HG03378 (cell line): ENCODE results near the gene RFC2.
A peak's percentile ranks its signal among the peaks of the same experiment; 100 is the strongest.
"Not testable (repeated sequence)": the region's sequence is repeated elsewhere in the genome, so short reads cannot be mapped to it uniquely, and the experiment has no call there.

ENCODE experiments used
- ATAC-seq: cut with Tn5 transposase; IDR thresholded peaks from one replicate; pipeline ENCODE4 v1.9.1; 2021; ENCODE audit warnings: mild to moderate bottlenecking, moderate library complexity; ENCODE audit not compliant: unreplicated experiment

Gene RFC2

DNA sequence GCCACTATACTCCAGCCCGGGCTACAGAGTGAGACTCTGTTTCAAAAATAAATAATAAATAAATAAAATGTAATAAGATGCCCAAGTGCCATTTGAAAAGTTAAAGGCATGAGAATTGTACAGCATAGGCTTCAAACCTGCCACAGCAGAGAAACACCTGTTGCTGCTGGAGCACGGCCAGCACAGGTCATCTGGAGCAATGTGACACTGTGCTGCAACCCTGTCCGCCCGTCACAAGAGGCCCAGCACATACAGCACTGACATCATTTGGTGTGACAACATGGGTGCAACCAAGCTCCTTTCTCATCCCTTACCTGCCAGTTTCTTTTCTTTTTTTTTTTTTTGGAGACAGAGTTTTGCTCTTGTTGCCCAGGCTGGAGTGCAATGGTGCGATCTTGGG, 1.3 kb downstream of the RFC2 start:
- ATAC-seq = no peak

DNA sequence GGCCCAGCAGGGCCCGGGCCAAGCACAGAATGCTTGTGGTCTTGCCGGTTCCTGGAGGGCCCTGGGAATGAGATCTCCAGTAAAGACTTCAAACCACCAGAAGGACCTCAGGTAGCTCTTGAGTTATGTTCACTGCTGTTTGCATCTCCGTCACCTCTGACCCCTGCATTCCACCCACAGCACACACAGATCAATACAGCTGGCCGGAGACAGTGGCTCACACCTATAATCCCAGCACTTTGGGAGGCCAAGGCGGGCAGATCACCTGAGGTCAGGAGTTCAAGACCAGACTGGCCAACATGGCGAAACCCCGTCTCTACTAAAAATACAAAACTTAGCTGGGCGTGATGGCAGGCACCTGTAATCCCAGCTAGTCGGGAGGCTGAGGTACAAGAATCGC, 5.1 kb downstream of the RFC2 start:
- not testable (repeated sequence) for ATAC-seq

DNA sequence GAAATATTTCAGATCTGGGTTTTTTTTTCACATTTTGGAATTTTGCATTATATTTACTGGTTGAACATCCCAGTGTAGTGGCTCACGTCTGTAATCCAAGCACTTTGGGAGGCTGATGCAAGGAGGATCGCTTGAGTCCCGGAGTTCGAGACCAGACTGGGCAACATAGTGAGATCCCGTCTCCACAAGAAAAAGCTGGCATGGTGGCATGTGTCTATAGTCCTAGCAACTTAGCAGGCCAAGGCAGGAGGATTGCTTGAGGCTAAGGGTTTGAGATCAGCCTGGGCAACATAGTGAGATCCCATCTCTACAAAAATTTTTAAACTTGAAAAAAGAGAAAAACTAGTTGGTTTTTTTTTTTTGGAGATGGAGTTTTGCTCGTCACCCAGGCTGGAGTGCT, 6.0 kb downstream of the RFC2 start:
- ATAC-seq = no peak

DNA sequence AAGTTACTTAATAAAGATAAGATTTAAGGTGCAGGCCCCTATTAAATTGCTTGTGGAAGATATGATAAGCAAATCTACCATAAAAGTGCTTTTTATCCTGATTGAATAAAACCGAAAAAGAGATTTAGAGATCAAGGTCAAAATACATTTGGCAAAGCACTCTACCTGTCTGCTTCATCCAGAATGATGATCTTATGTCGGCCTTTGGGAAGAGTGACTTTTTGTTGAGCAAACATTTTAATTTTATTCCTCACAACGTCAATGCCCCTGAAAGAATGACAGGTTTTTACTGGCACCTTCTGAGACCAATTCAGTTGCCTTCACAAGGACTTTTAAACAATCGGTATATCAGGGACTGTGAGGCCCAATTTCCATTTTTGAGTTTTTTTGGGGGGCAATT, 7.7 kb downstream of the RFC2 start:
- ATAC-seq = no peak

- no peak for ATAC-seq
Observed at GRCh38 chr7:74242122-74242443, 12.1 kb downstream of the RFC2 start.

DNA sequence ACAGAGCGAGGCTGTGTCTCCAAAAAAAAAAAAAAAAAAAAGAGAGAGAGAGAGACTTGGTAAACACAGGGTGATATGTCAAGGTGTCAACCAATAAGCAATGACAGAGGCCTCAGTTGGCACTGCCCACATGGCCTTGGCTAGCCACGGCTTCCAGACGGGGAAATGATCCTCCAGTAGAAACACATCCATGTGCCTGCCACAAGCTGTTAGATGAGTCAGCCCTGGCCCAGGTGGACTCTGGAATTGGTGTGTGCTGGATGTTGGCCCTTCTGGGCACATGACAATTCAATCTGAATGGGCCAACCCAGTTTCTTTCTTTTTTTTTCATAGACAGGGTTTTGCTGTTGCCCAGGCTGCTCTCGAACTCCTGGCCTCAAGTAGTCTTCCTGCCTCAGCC, 13.7 kb downstream of the RFC2 start:
- no peak for ATAC-seq

GRCh38 chr7:74236284-74236683, 17.9 kb downstream of the RFC2 start:
- ATAC-seq = no peak

GRCh38 chr7:74235518-74236268, 18.5 kb downstream of the RFC2 start:
- ATAC-seq = no peak

DNA sequence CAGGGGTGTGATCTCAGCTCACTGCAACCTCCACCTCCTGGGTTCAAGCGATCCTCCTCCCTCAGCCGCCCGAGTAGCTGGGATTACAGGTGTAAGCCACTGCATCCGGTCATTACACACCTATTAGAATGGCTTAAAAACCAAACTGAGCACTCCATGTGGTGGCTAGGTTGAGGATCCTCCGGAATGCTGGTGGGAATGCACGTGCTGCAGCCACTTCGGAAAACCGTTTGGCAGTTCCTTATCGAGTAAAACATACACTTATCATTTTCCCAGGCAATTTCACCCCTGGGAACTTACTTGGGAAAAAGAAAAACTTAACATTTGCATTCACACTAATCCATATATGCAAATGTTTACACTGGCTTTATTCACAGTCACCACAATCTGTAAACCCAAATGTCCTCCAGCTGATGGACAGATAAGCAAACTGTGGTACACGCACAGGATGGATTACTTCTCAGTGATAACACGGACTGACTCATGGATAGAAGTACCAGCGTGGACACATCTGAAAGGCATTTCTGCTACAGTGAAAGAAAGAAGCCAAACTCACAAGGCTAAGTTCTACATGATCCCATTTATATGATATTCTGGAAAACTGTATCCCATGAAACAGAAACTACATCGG, 20.4 kb downstream of the RFC2 start:
- no peak for ATAC-seq

- ATAC-seq = peak; percentile 54
Observed at GRCh38 chr7:74231232-74231590, 23.0 kb downstream of the RFC2 start.

GRCh38 chr7:74230446-74231231, 23.6 kb downstream of the RFC2 start:
- peak; percentile 40 for ATAC-seq

- ATAC-seq = no peak
Observed at GRCh38 chr7:74228951-74229900, 25.0 kb downstream of the RFC2 start.

DNA sequence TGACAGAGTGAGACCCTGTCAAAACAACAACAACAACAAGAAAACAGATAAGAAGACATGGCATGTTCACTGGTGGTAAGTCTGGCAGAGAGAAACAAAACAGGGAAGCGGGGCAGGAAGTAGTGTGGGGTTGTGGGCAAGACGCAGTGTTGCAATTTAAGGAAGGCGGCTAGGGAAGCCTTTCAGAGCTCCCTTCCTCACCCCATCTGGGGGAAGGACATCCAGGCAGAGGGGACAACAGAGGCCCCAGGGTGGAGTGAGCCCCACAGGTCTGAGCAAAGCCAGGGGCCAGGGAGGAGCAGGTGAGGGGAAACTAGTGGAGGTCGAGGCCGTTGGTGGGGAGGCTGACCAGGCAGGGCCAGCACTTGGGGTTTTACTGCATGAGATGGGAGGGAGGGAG, 27.6 kb downstream of the RFC2 start:
- ATAC-seq = no peak

DNA sequence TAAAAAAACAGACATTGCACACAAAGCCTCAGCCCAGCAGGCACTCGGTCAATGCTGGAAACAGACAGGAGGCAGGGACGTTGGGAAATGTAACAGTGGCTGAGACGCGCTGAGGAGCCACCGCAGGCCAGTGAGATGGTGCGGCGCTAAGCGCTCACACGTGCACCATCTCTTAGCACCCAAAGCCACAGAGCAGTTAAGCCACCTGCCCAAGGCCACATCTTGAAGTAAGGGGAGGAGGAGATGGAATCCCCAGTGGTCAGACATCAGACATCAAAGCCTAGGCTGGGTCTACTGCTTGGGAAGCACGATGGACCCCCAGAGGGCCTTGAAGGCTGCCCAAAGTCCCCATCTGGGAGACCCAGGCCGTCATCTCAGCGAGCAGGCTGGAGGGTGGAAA, 28.8 kb downstream of the RFC2 start:
- no peak for ATAC-seq

DNA sequence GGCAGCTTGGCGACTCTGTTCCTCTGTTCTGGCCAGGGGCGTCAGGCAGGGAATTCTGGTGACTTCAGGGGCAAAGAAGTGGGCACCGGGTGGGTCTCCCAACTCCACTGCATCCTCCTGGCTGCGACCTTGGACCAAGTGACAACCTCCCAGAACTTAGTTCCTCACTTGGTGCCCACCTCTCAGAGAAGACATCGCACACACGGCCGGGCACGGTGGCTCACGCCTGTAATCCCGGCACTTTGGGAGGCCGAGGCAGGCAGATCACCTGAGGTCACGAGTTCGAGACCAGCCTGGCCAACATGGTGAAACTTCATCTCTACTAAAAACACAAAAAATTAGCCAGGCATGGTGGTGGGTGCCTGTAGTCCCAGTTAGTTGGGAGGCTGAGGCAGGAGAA, 29.3 kb downstream of the RFC2 start:
- ATAC-seq = not testable (repeated sequence)

DNA sequence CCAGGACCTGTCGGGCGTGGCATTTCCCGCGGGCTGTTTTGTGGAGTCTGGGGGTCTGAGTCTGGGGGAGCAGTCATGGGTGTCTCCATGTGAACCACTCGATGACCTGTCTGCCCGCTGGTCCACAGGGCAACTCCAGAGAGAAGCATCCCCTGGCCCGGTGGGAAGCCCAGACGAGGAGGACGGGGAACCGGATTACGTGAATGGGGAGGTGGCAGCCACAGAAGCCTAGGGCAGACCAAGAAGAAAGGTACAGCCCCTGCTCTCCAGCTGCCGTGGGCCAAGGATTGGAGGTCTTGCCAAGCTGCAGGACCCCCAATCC, 29.7 kb downstream of the RFC2 start:
- ATAC-seq = no peak

- ATAC-seq = no peak
Observed at GRCh38 chr7:74223711-74224510, 30.3 kb downstream of the RFC2 start.

GRCh38 chr7:74222851-74223710, 31.1 kb downstream of the RFC2 start:
- ATAC-seq = no peak

DNA sequence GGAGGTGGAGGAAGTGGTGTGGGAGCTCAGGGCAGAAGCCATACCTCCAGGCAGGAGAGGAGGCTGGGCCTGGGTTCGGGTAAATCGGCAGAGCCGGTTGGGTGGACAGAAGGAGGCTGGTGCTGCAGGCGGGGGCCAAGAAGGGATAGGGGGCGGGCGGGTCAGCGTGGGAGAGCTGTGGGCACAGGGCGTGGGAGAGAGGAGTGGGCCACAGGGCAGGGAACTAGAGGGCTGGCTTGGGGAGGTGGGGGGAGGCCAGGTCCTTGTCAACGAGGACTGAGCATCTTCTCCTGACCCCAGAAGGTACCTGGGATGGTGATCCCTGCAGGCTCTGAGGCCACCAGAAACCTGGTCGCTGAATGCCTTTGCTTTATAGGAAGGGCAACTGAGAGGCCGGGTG, 32.5 kb downstream of the RFC2 start:
- no peak for ATAC-seq
